Stimulated activated CD4-positive, alpha-beta T cell treated with anti-CD3 and anti-CD28 coated beads, Interleukin-1b, Interleukin-23, amount 100 ng/mL, for 4 hours (primary cell): Measurements from ENCODE around the gene DNAJC30.
"Not testable (repeated sequence)": the region's sequence is repeated elsewhere in the genome, so short reads cannot be mapped to it uniquely, and the experiment has no call there.

Experiments
- DNase-seq, 2 donors: peaks; one replicate each; pipeline ENCODE4 v3.0.0-alpha.2; 2020; ENCODE audit warnings: low read depth in 2 of 2

Gene DNAJC30

GRCh38 chr7:73683056-73683787 lies at the start of gene DNAJC30, which contains the start of gene BUD23:
DNAJC30 (minus strand) TSS chr7:73683453; CDS start chr7:73683423, 30 bp downstream.
BUD23 (plus strand) TSS chr7:73683597; CDS start chr7:73683626, 29 bp downstream.
- DNase-seq: peak; percentile 98

- no peak for DNase-seq
Observed at GRCh38 chr7:73732397-73732796, 49.1 kb upstream of the DNAJC30 start.

GRCh38 chr7:73730485-73730884 lies 47.2 kb upstream of the DNAJC30 start:
- DNase-seq: no peak

- DNase-seq: no peak
Observed at GRCh38 chr7:73728551-73728950, 45.3 kb upstream of the DNAJC30 start.

GRCh38 chr7:73727952-73728351 lies 44.7 kb upstream of the DNAJC30 start:
- DNase-seq: no peak

GRCh38 chr7:73726083-73726466 lies 42.8 kb upstream of the DNAJC30 start:
- DNase-seq: no peak

GRCh38 chr7:73723813-73724212 lies 40.6 kb upstream of the DNAJC30 start:
- no peak for DNase-seq

GRCh38 chr7:73722785-73723184 lies 39.5 kb upstream of the DNAJC30 start:
- no peak for DNase-seq

GRCh38 chr7:73722182-73722581 lies 38.9 kb upstream of the DNAJC30 start:
- not testable (repeated sequence) for DNase-seq

GRCh38 chr7:73721377-73721817 lies 38.1 kb upstream of the DNAJC30 start:
- no peak for DNase-seq

GRCh38 chr7:73720443-73720842 lies 37.2 kb upstream of the DNAJC30 start:
- not testable (repeated sequence) for DNase-seq

GRCh38 chr7:73719806-73720169 lies 36.5 kb upstream of the DNAJC30 start:
- no peak for DNase-seq

GRCh38 chr7:73718905-73719805 lies 35.9 kb upstream of the DNAJC30 start, which contains the start of gene STX1A:
STX1A (minus strand) TSS chr7:73719669; CDS start chr7:73719631, 38 bp downstream.
- peak; percentile 60 to 65 for DNase-seq

- DNase-seq: no peak
Observed at GRCh38 chr7:73718438-73718881, 35.2 kb upstream of the DNAJC30 start.

- DNase-seq: peak; percentile 61 to 66
Observed at GRCh38 chr7:73717991-73718405, 34.7 kb upstream of the DNAJC30 start.

- no peak for DNase-seq
Observed at GRCh38 chr7:73717025-73717807, 34.0 kb upstream of the DNAJC30 start.

GRCh38 chr7:73716318-73716890 lies 33.2 kb upstream of the DNAJC30 start:
- no peak for DNase-seq

- peak in 1 of 2 donors; percentile 38 for DNase-seq
Observed at GRCh38 chr7:73715648-73716317, 32.5 kb upstream of the DNAJC30 start.

GRCh38 chr7:73713319-73713718 lies 30.1 kb upstream of the DNAJC30 start:
- DNase-seq: not testable (repeated sequence)

- DNase-seq: no peak
Observed at GRCh38 chr7:73712773-73713172, 29.5 kb upstream of the DNAJC30 start.
